SU-DHL-6 (cell line): ENCODE measurements around the gene PTPRG.

ENCODE experiments used
- CTCF ChIP-seq: fragments of 200-600 bp; sonication (generic); IDR thresholded peaks from one replicate; pipeline ENCODE4 v1.5.1; 2017; ENCODE audit warnings: antibody characterized with exemption, mild to moderate bottlenecking, low read length, moderate library complexity; ENCODE audit not compliant: insufficient read depth, poor library complexity, severe bottlenecking
- EZH2phosphoT487 ChIP-seq: fragments of 200-600 bp; sonication (generic), shearing (Covaris generic); conservative IDR thresholded peaks from 2 replicates; pipeline ENCODE4 v1.6.1; 2018; ENCODE audit warnings: mild to moderate bottlenecking, antibody characterized with exemption, low read length, moderate library complexity, mixed read lengths

GRCh38 chr3:61983479-61983878 lies 422.1 kb downstream of the PTPRG start:
- TF ChIP-seq CTCF, result no peak
- TF ChIP-seq EZH2phosphoT487, result no peak
